Lower leg skin (tissue), 4 donors: Measurements from ENCODE around the gene DBH. TPM values are rescaled to one million over a fixed set of nuclear protein-coding genes. Genes with fewer than 3 reads are reported as not detected.

ENCODE experiments used
- DNase-seq, 2 donors: peaks; one replicate each; pipeline ENCODE4 v3.0.0-alpha.2; 2019; ENCODE audit warnings: low spot score in 2 of 2
- H3K4me3 ChIP-seq: fragments of 200-600 bp; sonication (generic); 2 replicates; pipeline ENCODE4 v1.5.1; 2017; ENCODE audit warnings: mild to moderate bottlenecking, low read depth; ENCODE audit not compliant: poor library complexity, severe bottlenecking
- CTCF ChIP-seq, 3 donors: fragments of 450-650 bp; IDR thresholded peaks; one replicate each; pipeline ENCODE4 v1.5.1; 2016; ENCODE audit warnings: antibody characterized with exemption in 3 of 3, mild to moderate bottlenecking in 3 of 3, moderate library complexity in 2 of 3
- POLR2A ChIP-seq, 2 donors: fragments of 450-650 bp; IDR thresholded peaks; one replicate each; pipeline ENCODE4 v1.6.1; 2016 to 2017; ENCODE audit warnings: antibody characterized with exemption in 2 of 2, mild to moderate bottlenecking in 1 of 2, moderate library complexity in 1 of 2
- WGBS, 2 donors: methylation state at CpG; one replicate each; pipeline ENCODE4 v1.1.5; 2018; 5-methylcytosine and 5-hydroxymethylcytosine counted together
- intact Hi-C: fragments of 100-400 bp; cut with DNase I; formaldehyde crosslinking; loops from one replicate; pipeline ENCODE4 v1.15.0; 2023; ENCODE audit warnings: low total_unique reads
- total RNA-seq, 4 donors: library from RNA; depleted of rRNA; stranded (reverse); fragments of >200 nt; gene quantifications; one replicate each; pipeline ENCODE4 v1.1.0, GENCODE V29; 2016

The DBH gene
- total RNA-seq, 4 donors from 2014 or later = 0.06 TPM; not detected in 3

GRCh38 chr9:133702798-133703590, 66.8 kb downstream of the DBH start:
- WGBS, 2 donors = 39 to 44% methylated on average over 24 to 37 of the region's 39 CpGs
- DNase-seq = no peak
- no peak overlapping the region for H3K4me3 ChIP-seq
- intact Hi-C loops = no loop called here
- TF ChIP-seq CTCF (IDR thresholded peaks at IDR 0.05) = no peak
- TF ChIP-seq POLR2A (IDR thresholded peaks at IDR 0.05) = no peak

DNA sequence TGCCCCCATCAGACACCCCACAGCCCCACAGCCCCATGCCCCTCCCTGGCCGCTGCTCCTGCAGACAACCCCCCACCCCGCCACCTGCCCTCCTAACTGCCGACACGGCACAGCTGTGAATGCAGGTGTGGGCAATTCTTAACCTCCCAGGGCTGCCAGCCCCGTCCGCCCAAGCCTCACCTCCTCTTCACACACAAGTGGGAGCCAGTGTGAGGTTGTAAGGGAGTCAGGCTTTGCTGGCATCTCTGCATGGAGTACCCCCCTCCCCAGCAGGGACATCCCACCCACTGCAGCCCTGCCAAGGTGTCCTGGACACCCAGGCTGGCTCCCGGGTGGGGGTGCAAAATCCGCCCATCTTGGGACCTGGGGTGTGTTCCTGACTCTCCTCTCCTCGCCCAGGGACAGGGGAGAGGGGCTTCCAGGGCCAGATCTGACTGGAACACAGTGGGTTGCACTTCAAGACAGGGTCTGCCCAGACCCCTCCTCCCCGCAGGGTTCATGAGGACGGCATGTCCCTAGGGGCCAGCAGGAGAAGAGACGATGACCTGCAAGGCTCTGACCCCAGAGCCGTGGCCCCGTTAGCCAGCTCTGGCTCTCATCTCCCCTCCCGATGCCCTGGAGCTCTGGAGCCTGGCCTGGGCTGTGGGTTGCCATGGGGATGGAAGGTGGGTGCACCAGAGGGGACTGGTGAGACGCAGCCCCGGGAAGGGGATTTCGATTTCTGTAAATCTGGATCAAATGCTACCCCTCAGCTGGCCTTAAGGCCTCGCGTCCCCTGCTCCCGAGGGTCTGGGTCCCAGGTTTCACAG, 67.6 kb downstream of the DBH start:
- intact Hi-C loops = no loop called here
- whole genome bisulfite sequencing, 2 donors = 59 to 71% methylated on average over 19 to 20 of the region's 21 CpGs
- no peak for TF ChIP-seq POLR2A (IDR thresholded peaks at IDR 0.05)
- no peak for TF ChIP-seq CTCF (IDR thresholded peaks at IDR 0.05)
- H3K4me3 ChIP-seq = no peak overlapping the region
- DNase-seq = no peak

- intact Hi-C loops = no loop called here
- H3K4me3 ChIP-seq = no peak overlapping the region
- TF ChIP-seq CTCF (IDR thresholded peaks at IDR 0.05) (no peak), POLR2A (IDR thresholded peaks at IDR 0.05) (no peak)
- 87% methylated on average over 23 of the region's 23 CpGs for WGBS, 2 donors
- DNase-seq = no peak
Measured at GRCh38 chr9:133704711-133705181, 68.6 kb downstream of the DBH start.

DNA sequence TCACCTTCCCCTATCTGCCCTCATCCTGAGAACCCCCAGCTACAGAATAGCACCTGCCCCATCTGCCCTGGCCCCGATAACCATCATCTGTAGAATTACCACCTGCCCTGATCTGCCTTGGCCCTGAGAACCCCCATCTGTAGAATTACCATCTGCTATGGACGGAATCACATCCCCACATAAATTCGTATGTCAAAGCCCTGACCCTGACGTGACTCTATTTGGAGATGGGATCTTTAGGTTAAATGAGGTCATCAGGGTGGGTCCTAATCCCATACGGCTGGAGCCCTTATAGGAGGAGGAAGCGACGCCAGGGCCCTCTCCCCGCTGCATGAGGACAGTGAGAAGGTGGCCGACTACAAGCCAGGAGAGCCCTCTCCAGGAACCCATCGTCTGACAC, 69.4 kb downstream of the DBH start:
- WGBS, 2 donors = 89 to 90% methylated on average over 10 of the region's 10 CpGs
- no peak overlapping the region for H3K4me3 ChIP-seq
- intact Hi-C loops = no loop called here
- TF ChIP-seq CTCF (IDR thresholded peaks at IDR 0.05) = no peak
- TF ChIP-seq POLR2A (IDR thresholded peaks at IDR 0.05) = no peak
- no peak for DNase-seq

- TF ChIP-seq CTCF (IDR thresholded peaks at IDR 0.05) (no peak), POLR2A (IDR thresholded peaks at IDR 0.05) (no peak)
- intact Hi-C loops = no loop called here
- DNase-seq = no peak
- WGBS, 2 donors = 53 to 58% methylated on average over 12 of the region's 12 CpGs
- H3K4me3 ChIP-seq = no peak overlapping the region
Measured at GRCh38 chr9:133706307-133707050, 70.3 kb downstream of the DBH start.
